Keratinocyte (primary cell): ENCODE data around the gene TPCN2.

Source experiments
- CTCF ChIP-seq, 3 experiments: IDR thresholded peaks in 1 of 3; conservative IDR thresholded peaks in 1 of 3; optimal IDR thresholded peaks in 1 of 3; 2 replicates in 2 of 3; 3 replicates in 1 of 3; pipeline versions ENCODE3 to v1.5.1; 2011; ENCODE audit warnings: low read length in 3 of 3, mild to moderate bottlenecking in 3 of 3, moderate library complexity in 2 of 3, control low read depth in 1 of 3, inconsistent platforms in 1 of 3; ENCODE audit not compliant: insufficient read depth in 2 of 3; ENCODE audit errors: extremely low read depth in 1 of 3
- EZH2 ChIP-seq: IDR thresholded peaks from one replicate; pipeline ENCODE4 v1.6.1; 2012; ENCODE audit warnings: inconsistent platforms, mild to moderate bottlenecking, low read length, moderate library complexity

- no peak for TF ChIP-seq EZH2
- no peak for TF ChIP-seq CTCF (optimal IDR thresholded peaks at IDR 0.05 in 1 of 3, IDR thresholded peaks at IDR 0.05 in 1 of 3, conservative IDR thresholded peaks at IDR 0.05 in 1 of 3; ENCODE audit: extremely low read depth in 1 of 3, insufficient read depth in 2 of 3, low read length in 3 of 3)
Measured at GRCh38 chr11:69154211-69154913, 105.6 kb downstream of the TPCN2 start.
